Neural cell (in vitro differentiated cells): ENCODE results near the gene COL4A2.

ENCODE experiments used
- MXI1 ChIP-seq: fragments of 450-650 bp; conservative IDR thresholded peaks from 2 replicates; pipeline ENCODE4 v1.6.1; 2014; ENCODE audit warnings: antibody characterized with exemption, mild to moderate bottlenecking; ENCODE audit not compliant: poor library complexity, severe bottlenecking
- POLR2AphosphoS5 ChIP-seq: IDR thresholded peaks from 2 replicates; pipeline ENCODE4 v1.6.1; 2012
- TF ChIP-seq, protein P1 (sequence below): fragments of 450-650 bp; IDR thresholded peaks from 2 replicates; pipeline ENCODE4 v1.5.1; 2014; ENCODE audit warnings: antibody characterized with exemption, mild to moderate bottlenecking, moderate library complexity; ENCODE audit not compliant: poor library complexity, severe bottlenecking

DNA sequence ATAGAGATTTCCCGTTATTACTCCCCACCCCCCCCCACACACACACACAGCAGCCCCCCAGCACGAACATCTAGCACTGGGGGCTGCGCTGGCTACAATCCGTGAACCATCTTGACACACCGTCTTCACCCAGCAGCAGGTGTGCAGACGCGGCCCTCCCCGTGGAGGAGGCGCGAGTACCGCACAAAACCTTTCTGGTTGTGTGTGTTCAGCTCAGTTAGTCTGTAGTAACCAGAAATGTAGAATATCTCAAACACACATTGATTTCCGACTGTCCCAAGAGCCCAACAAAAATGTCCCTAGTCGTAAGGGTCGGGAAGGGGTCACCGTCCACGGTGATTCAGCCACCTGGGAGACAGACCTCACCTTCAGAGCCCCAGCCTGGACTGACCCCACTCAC is 131.7 kb downstream of the COL4A2 start:
- TF ChIP-seq, protein P1, sequence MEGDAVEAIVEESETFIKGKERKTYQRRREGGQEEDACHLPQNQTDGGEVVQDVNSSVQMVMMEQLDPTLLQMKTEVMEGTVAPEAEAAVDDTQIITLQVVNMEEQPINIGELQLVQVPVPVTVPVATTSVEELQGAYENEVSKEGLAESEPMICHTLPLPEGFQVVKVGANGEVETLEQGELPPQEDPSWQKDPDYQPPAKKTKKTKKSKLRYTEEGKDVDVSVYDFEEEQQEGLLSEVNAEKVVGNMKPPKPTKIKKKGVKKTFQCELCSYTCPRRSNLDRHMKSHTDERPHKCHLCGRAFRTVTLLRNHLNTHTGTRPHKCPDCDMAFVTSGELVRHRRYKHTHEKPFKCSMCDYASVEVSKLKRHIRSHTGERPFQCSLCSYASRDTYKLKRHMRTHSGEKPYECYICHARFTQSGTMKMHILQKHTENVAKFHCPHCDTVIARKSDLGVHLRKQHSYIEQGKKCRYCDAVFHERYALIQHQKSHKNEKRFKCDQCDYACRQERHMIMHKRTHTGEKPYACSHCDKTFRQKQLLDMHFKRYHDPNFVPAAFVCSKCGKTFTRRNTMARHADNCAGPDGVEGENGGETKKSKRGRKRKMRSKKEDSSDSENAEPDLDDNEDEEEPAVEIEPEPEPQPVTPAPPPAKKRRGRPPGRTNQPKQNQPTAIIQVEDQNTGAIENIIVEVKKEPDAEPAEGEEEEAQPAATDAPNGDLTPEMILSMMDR, result no peak
- TF ChIP-seq POLR2AphosphoS5 (no peak), MXI1 (no peak)
